Nephron (organoid): ENCODE results near the gene ACOXL.
A peak's percentile ranks its signal among the peaks of the same experiment; 100 is the strongest.

ENCODE experiments used
- H3K27ac Mint-ChIP-seq, 3 experiments: 2 replicates each; pipeline ENCODE4 v1.8.0; 2020; ENCODE audit warnings: mixed read lengths in 3 of 3, mild to moderate bottlenecking in 2 of 3, moderate library complexity in 1 of 3
- H3K27me3 Mint-ChIP-seq: 2 replicates; pipeline ENCODE4 v1.8.0; 2021; ENCODE audit warnings: low read depth, mild to moderate bottlenecking, moderate library complexity, mixed read lengths
- H3K36me3 Mint-ChIP-seq: 2 replicates; pipeline ENCODE4 v1.8.0; 2020; ENCODE audit warnings: low read depth, mixed read lengths
- H3K4me1 Mint-ChIP-seq: 2 replicates; pipeline ENCODE4 v1.8.0; 2020; ENCODE audit warnings: mixed read lengths
- H3K4me3 Mint-ChIP-seq, 3 experiments: 2 replicates each; pipeline ENCODE4 v1.8.0; 2020; ENCODE audit warnings: mild to moderate bottlenecking in 3 of 3, mixed read lengths in 3 of 3, moderate library complexity in 2 of 3
- H3K9me3 Mint-ChIP-seq: 2 replicates; pipeline ENCODE4 v1.8.0; 2020; ENCODE audit warnings: mixed read lengths
- CTCF ChIP-seq, 3 experiments: fragments of 200-600 bp; sonication (generic); IDR thresholded peaks; one replicate each; pipeline ENCODE4 v1.5.0; 2021; ENCODE audit warnings: antibody characterized with exemption in 3 of 3; ENCODE audit not compliant: unreplicated experiment in 3 of 3

Gene ACOXL

GRCh38 chr2:110906613-110907298, 174.4 kb downstream of the ACOXL start:
- Mint-ChIP-seq H3K4me3 (no peak overlapping the region), H3K9me3 (peaks cover 7% of the 10 kb centered on the region), H3K4me1 (peaks cover 42% of the 10 kb centered on the region), H3K27me3 (peaks cover 7% of the 10 kb centered on the region), H3K36me3 (no peaks in the 10 kb centered on the region), H3K27ac (no peak overlapping the region)
- no peak for TF ChIP-seq CTCF (IDR thresholded peaks at IDR 0.05; ENCODE audit: unreplicated experiment in 3 of 3)

GRCh38 chr2:110909501-110909900, 177.1 kb downstream of the ACOXL start:
- H3K9me3 Mint-ChIP-seq, result peaks cover 14% of the 10 kb centered on the region
- no peak for TF ChIP-seq CTCF (IDR thresholded peaks at IDR 0.05; ENCODE audit: unreplicated experiment in 3 of 3)
- H3K27me3 Mint-ChIP-seq, result peaks cover 13% of the 10 kb centered on the region
- H3K4me1 Mint-ChIP-seq, result peaks cover 20% of the 10 kb centered on the region
- no peak overlapping the region for H3K27ac Mint-ChIP-seq
- H3K36me3 Mint-ChIP-seq, result no peaks in the 10 kb centered on the region
- H3K4me3 Mint-ChIP-seq, result no peak overlapping the region

- no peaks in the 10 kb centered on the region for H3K36me3 Mint-ChIP-seq
- no peak overlapping the region for H3K27ac Mint-ChIP-seq
- H3K4me3 Mint-ChIP-seq, result no peak overlapping the region
- H3K9me3 Mint-ChIP-seq, result peaks cover 14% of the 10 kb centered on the region
- no peak for TF ChIP-seq CTCF (IDR thresholded peaks at IDR 0.05; ENCODE audit: unreplicated experiment in 3 of 3)
- H3K27me3 Mint-ChIP-seq, result peaks cover 13% of the 10 kb centered on the region
- peaks cover 11% of the 10 kb centered on the region for H3K4me1 Mint-ChIP-seq
Measured at GRCh38 chr2:110910423-110910822, 178.1 kb downstream of the ACOXL start.

DNA sequence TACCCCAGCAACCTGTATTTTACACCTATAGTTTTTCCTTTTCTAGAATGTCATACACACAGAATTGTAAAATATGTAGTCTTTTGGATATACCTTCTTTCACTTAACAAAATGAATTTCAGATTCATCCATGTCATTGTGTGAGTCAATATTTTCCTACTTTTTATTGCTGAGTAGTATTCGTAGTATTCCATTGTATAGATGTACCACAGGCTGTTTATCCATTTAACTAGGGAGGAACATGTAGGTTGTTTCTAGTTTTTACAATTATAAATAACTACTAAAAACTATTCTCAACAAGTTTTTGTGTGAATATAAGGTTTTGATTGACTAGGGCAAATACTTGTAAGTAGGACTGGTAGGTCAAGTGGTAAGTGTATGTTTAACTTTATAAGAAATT, 187.4 kb downstream of the ACOXL start:
- peaks cover 3% of the 10 kb centered on the region for H3K27me3 Mint-ChIP-seq
- H3K4me1 Mint-ChIP-seq, result no peaks in the 10 kb centered on the region
- no peaks in the 10 kb centered on the region for H3K36me3 Mint-ChIP-seq
- TF ChIP-seq CTCF (IDR thresholded peaks at IDR 0.05; ENCODE audit: unreplicated experiment in 3 of 3), result no peak
- H3K4me3 Mint-ChIP-seq, result no peak overlapping the region
- peaks cover 39% of the 10 kb centered on the region for H3K9me3 Mint-ChIP-seq
- no peak overlapping the region for H3K27ac Mint-ChIP-seq

- Mint-ChIP-seq H3K4me3 (no peak overlapping the region), H3K36me3 (peaks cover 3% of the 10 kb centered on the region)
Measured at GRCh38 chr2:110925479-110925878, 193.1 kb downstream of the ACOXL start.

More at GRCh38 chr2:110925479-110925878, 193.1 kb downstream of the ACOXL start:
- H3K27ac Mint-ChIP-seq, result peak overlapping the region in 2 of 3 experiments; percentile 7 to 24
- H3K27me3 Mint-ChIP-seq, result peaks cover 8% of the 10 kb centered on the region
- peaks cover 7% of the 10 kb centered on the region for H3K4me1 Mint-ChIP-seq
- peaks cover 33% of the 10 kb centered on the region for H3K9me3 Mint-ChIP-seq
- no peak for TF ChIP-seq CTCF (IDR thresholded peaks at IDR 0.05; ENCODE audit: unreplicated experiment in 3 of 3)
